Endothelial cell of umbilical vein (primary cell): Measurements from ENCODE around the gene LDHB. TPM values are rescaled to one million over a fixed set of nuclear protein-coding genes. Genes with fewer than 3 reads are reported as not detected.

Source experiments
- BruUV-seq: library from RNA; stranded (reverse); fragments of 400-500 nt; replicated peaks from 2 replicates; lab custom pipeline; 2021; lab: Mats Ljungman, UMichigan
- CTCF ChIA-PET: fragments of 300-600, 350-600 bp; sonication (Branson Sonifier 250); formaldehyde crosslinking; loops from one replicate; lab custom pipeline; 2021; ENCODE audit warnings: antibody characterized with exemption, inconsistent platforms; lab: Charles Lee
- POLR2A ChIA-PET: fragments of 300-600, 350-600 bp; sonication (Branson Sonifier 250); formaldehyde crosslinking; loops from one replicate; lab custom pipeline; 2021; ENCODE audit warnings: antibody characterized with exemption, inconsistent platforms; lab: Charles Lee
- DNase-seq: peaks from one replicate; pipeline ENCODE4 v3.0.0-alpha.2; 2011; ENCODE audit warnings: low read depth, low spot score
- FAIRE-seq: peaks from 2 replicates; lab custom pipeline; 2011; peaks lifted over from hg19 to GRCh38; lab: Jason Lieb, UNC
- H2AFZ ChIP-seq: 2 replicates; pipeline ENCODE4 v1.6.0; 2012; ENCODE audit warnings: low read depth, low read length, control low read depth, inconsistent platforms
- H3K27ac ChIP-seq: 2 replicates; pipeline ENCODE4 v1.5.1; 2011; ENCODE audit warnings: low read depth, mild to moderate bottlenecking, control low read depth, low read length, moderate library complexity; ENCODE audit not compliant: insufficient read depth
- H3K27me3 ChIP-seq, 2 experiments: 2 replicates each; pipeline versions ENCODE4 v1.6.0 to v1.6.1; 2011; ENCODE audit warnings: low read length in 2 of 2, mixed read lengths in 1 of 2; ENCODE audit not compliant: control insufficient read depth in 2 of 2, insufficient read depth in 2 of 2
- H3K36me3 ChIP-seq, 2 experiments: 2 replicates in 1 of 2; 3 replicates in 1 of 2; pipeline ENCODE4 v1.5.1; 2011; ENCODE audit warnings: low read length in 2 of 2, mild to moderate bottlenecking in 1 of 2, moderate library complexity in 1 of 2; ENCODE audit not compliant: control insufficient read depth in 2 of 2, insufficient read depth in 2 of 2; ENCODE audit errors: extremely low read depth in 1 of 2
- H3K4me1 ChIP-seq: 3 replicates; pipeline ENCODE4 v1.5.1; 2011; ENCODE audit warnings: mild to moderate bottlenecking, low read length; ENCODE audit not compliant: control insufficient read depth, insufficient read depth; ENCODE audit errors: extremely low read depth
- H3K4me2 ChIP-seq: 2 replicates; pipeline ENCODE4 v1.6.1; 2011; ENCODE audit warnings: low read length, control low read depth, mixed read lengths; ENCODE audit not compliant: insufficient read depth
- H3K4me3 ChIP-seq, 3 experiments: fragments of 200-600 bp in 1 of 3; sonication (generic), shearing (Covaris generic) in 1 of 3; replicated peaks in 1 of 3; 2 replicates each; pipeline ENCODE4 v1.5.1; 2011 to 2016; ENCODE audit warnings: control low read depth in 3 of 3, low read length in 3 of 3, mild to moderate bottlenecking in 2 of 3, inconsistent platforms in 1 of 3, low read depth in 1 of 3, moderate library complexity in 1 of 3; ENCODE audit not compliant: insufficient read depth in 1 of 3
- H3K79me2 ChIP-seq: 2 replicates; pipeline ENCODE4 v1.6.0; 2012; ENCODE audit warnings: low read length, inconsistent platforms; ENCODE audit not compliant: control insufficient read depth, insufficient read depth
- H3K9ac ChIP-seq: replicated peaks from 2 replicates; pipeline ENCODE3; 2011; ENCODE audit warnings: low read length, control low read depth; ENCODE audit not compliant: insufficient read depth; ENCODE audit errors: extremely low read depth
- H3K9me1 ChIP-seq: replicated peaks from 3 replicates; pipeline ENCODE4 v1.6.0; 2011; ENCODE audit warnings: mild to moderate bottlenecking, low read length; ENCODE audit not compliant: control insufficient read depth, insufficient read depth; ENCODE audit errors: extremely low read depth
- H3K9me3 ChIP-seq: replicated peaks from 2 replicates; pipeline ENCODE4 v1.5.1; 2012; ENCODE audit warnings: low read length, inconsistent platforms; ENCODE audit not compliant: control insufficient read depth, insufficient read depth
- H4K20me1 ChIP-seq: replicated peaks from 2 replicates; pipeline ENCODE3; 2011; ENCODE audit warnings: mild to moderate bottlenecking, low read length; ENCODE audit not compliant: control insufficient read depth, insufficient read depth; ENCODE audit errors: extremely low read depth
- CTCF ChIP-seq, 2 donors: IDR thresholded peaks; 1 replicate in 1 of 2; 2 replicates in 1 of 2; pipeline ENCODE4 v1.5.1; 2011; ENCODE audit warnings: low read length in 2 of 2, mild to moderate bottlenecking in 2 of 2, moderate library complexity in 2 of 2, control low read depth in 1 of 2, inconsistent platforms in 1 of 2, low read depth in 1 of 2; ENCODE audit not compliant: insufficient read depth in 1 of 2; ENCODE audit errors: extremely low read depth in 1 of 2
- EZH2 ChIP-seq: IDR thresholded peaks from 2 replicates; pipeline ENCODE4 v1.6.1; 2012; ENCODE audit warnings: borderline replicate concordance, low read depth, mild to moderate bottlenecking, moderate library complexity, low read length, inconsistent platforms; ENCODE audit not compliant: severe bottlenecking
- FOS ChIP-seq: IDR thresholded peaks from 2 replicates; pipeline ENCODE4 v1.6.1; 2011; ENCODE audit warnings: mild to moderate bottlenecking, low read length, moderate library complexity, borderline replicate concordance; ENCODE audit not compliant: insufficient read depth
- GATA2 ChIP-seq: IDR thresholded peaks from 2 replicates; pipeline ENCODE4 v1.7.0; 2011; ENCODE audit warnings: low read depth, mild to moderate bottlenecking, moderate library complexity, mixed read lengths, low read length; ENCODE audit not compliant: insufficient read length, insufficient read depth
- JUN ChIP-seq: IDR thresholded peaks from 2 replicates; pipeline ENCODE4 v1.6.1; 2011; ENCODE audit warnings: borderline replicate concordance, low read depth; ENCODE audit not compliant: insufficient read length, insufficient read depth
- MAX ChIP-seq: IDR thresholded peaks from 2 replicates; pipeline ENCODE4 v1.6.1; 2011; ENCODE audit not compliant: insufficient read depth, insufficient read length
- MYC ChIP-seq: IDR thresholded peaks from one replicate; pipeline ENCODE4 v1.6.1; 2011; ENCODE audit warnings: mild to moderate bottlenecking, low read depth, low read length
- POLR2A ChIP-seq: IDR thresholded peaks from 2 replicates; pipeline ENCODE4 v1.6.1; 2012; ENCODE audit warnings: low read depth, mild to moderate bottlenecking, control low read depth, low read length
- POLR2AphosphoS5 ChIP-seq: IDR thresholded peaks from 2 replicates; pipeline ENCODE4 v1.6.1; 2012; ENCODE audit warnings: low read depth, mild to moderate bottlenecking, control low read depth, low read length, moderate library complexity; ENCODE audit not compliant: insufficient read depth
- dilution Hi-C: fragments of 300-500 bp; cut with MboI; formaldehyde crosslinking; loops from one replicate; pipeline ENCODE4 v1.15.0; 2019; ENCODE audit warnings: low sequenced_read_pairs; ENCODE audit not compliant: extremely low pct_ligation_motif_present
- intact Hi-C: fragments of 100-400 bp; cut with micrococcal nuclease; formaldehyde crosslinking; loops from one replicate; pipeline ENCODE4 v1.10.0; 2022
- polyA plus RNA-seq, 4 experiments: library from polyadenylated mRNA; depleted of rRNA in 3 of 4; stranded (reverse) in 3 of 4; unstranded in 1 of 4; fragments of >200 nt; gene quantifications; 2 replicates each; pipeline versions ENCODE4 v1.2.1 to v1.2.3, GENCODE V29; 2011 to 2012; ENCODE audit warnings: missing spikeins in 1 of 4
- total RNA-seq: library from RNA; stranded (reverse); gene quantifications from 2 replicates; pipeline ENCODE4 v1.2.3, GENCODE V29; 2021

LDHB gene
- total and polyA plus RNA-seq, 2 donors (not counting 3 experiments of a cell fraction or from before 2014, with no cell fraction given), result 437 to 670 TPM

GRCh38 chr12:21607701-21608100 is 49.9 kb downstream of the LDHB start:
- Histone ChIP-seq H3K9me3 (no peaks in the 10 kb centered on the region), H3K4me2 (no peak overlapping the region), H3K9ac (no peak overlapping the region), H2AFZ (no peak overlapping the region), H3K27ac (no peak overlapping the region), H3K4me1 (peaks cover 3% of the 10 kb centered on the region), H3K79me2 (no peaks in the 10 kb centered on the region), H3K4me3 (no peak overlapping the region), H3K36me3 (no peaks in the 10 kb centered on the region), H3K9me1 (no peaks in the 10 kb centered on the region), H4K20me1 (no peaks in the 10 kb centered on the region), H3K27me3 (no peaks in the 10 kb centered on the region)
- dilution Hi-C loops (no loop called here), intact Hi-C loops (loop anchor here (1.0 kb wide), 1 partner anchor 73 kb away; no protein-coding TSS in a partner anchor)
- CTCF ChIA-PET, result interaction anchor here (0.6 to 1.1 kb wide), 7 partner anchors 16 to 411 kb away, joined by 3 to 14 read pairs (median 3); partner anchors contain the start of gene LDHB
- POLR2A ChIA-PET, result no interaction called here
- TF ChIP-seq MAX (no peak), EZH2 (no peak), POLR2AphosphoS5 (no peak), GATA2 (no peak), FOS (no peak), POLR2A (no peak), CTCF (IDR thresholded peaks at IDR 0.05; ENCODE audit: extremely low read depth in 1 of 2, insufficient read depth in 1 of 2, low read depth in 1 of 2, low read length in 2 of 2) (no peak), JUN (no peak), MYC (no peak)
- FAIRE-seq (peak; percentile 71), DNase-seq (peak; percentile 42)
- BruUV-seq, result no TSS peak
